Stimulated activated CD4-positive, alpha-beta T cell treated with anti-CD3 and anti-CD28 coated beads, Interleukin-4, amount 100 ng/mL, for 24 hours (primary cell): ENCODE measurements around the gene NTNG1.

Experiments
- DNase-seq: peaks from one replicate; pipeline ENCODE4 v3.0.0-alpha.2; 2020

NTNG1 gene

DNA sequence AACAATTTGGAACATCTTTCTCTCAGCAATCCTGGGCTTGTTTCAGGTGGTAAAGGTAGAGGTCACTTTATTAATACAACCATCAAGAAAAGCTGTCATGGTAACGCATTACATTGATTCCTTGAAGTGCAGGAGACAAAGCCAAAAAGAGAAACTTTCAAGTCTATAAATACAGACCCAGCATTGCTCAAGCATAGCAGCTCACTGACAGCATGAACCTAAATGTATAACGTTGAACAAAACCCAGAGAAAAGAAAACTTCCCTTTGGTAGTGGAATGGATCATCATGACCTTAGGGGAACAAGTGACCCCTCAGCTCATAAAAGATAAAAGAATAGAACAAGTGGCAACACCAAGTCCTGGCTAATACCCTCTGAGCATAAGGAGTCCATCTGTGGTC, 332.2 kb downstream of the NTNG1 start:
- no peak for DNase-seq

GRCh38 chr1:107474877-107475612, 334.2 kb downstream of the NTNG1 start:
- no peak for DNase-seq

- no peak for DNase-seq
These were observed 336.4 kb downstream of the NTNG1 start for GRCh38 chr1:107477233-107477632.

DNA sequence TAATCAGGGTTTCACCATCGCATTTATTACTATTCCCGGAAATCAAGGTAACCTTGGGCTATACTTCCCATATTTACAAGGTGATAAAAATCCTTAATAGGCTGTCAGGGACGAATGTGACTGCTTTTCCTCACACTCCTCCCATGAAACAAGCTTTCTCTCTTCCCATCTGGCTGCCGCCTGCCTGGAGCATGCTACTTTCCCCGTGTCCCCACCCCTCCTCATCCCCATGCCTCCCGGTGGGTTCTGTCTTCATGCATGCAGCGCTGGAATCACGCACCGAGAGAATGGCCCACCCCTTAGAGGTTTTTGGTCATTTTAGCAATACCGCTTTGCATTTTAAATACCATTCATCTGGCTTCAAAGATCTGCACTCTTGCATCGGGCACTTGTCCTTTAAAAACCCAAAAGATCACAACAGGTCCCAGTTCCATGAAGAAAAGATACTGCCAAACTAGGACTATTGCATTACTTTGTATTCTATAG, 339.1 kb downstream of the NTNG1 start:
- DNase-seq, result no peak

GRCh38 chr1:107480548-107481415, 339.9 kb downstream of the NTNG1 start:
- no peak for DNase-seq

DNA sequence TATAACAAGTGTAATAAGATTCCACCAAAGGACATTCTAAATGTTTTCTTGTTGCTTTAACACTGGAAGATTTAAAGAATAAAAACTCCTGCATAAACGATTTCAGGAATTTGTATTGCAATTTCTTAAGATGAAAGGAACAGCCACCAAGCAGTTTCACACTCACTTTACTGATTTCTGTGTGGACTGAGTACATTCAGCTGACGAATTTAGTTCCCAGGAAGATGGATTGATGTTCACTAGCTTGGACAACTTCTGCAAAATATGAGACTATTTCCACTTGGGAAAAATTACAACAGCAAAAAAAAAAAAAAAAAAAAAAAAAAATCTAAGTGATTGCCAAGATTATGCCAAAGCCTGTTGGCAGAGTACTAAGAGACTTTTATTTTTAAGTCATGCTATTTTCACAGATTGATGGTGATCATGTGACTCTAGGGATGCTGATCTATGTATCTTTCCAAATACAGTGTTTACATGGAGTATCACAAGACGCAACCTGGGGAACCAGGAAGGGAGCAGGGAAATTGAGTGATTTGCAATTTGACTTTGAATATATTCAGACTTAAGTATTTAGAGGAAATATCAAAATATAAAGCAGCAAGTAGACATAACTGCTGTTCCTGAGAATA, 341.0 kb downstream of the NTNG1 start:
- no peak for DNase-seq

- no peak for DNase-seq
These were observed 343.1 kb downstream of the NTNG1 start for GRCh38 chr1:107483949-107484348.

- DNase-seq, result no peak
These were observed 345.5 kb downstream of the NTNG1 start for GRCh38 chr1:107486349-107486748.

- no peak for DNase-seq
These were observed 346.7 kb downstream of the NTNG1 start for GRCh38 chr1:107487506-107487905.

- DNase-seq, result no peak
These were observed 350.7 kb downstream of the NTNG1 start for GRCh38 chr1:107491582-107491981.

GRCh38 chr1:107493111-107493716, 352.4 kb downstream of the NTNG1 start:
- DNase-seq, result no peak

DNA sequence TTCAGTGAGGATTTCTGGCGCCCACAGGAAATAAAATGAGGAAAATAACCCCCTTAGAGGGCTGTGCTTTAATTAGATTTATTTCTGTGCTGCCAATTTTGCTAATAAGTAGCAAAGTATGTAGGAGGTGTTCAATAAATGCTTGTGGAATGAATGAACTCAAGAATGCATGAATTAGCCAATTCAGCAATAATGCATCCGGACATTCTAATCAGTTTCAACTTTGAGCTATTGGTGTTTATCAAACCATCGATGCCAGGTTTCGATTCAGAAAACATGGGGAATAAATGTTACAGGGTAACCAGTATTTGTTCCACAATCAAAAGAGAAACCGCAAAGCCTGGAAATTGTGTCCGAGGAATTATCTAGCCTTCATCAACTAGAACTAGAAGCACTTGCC, 353.2 kb downstream of the NTNG1 start:
- no peak for DNase-seq

DNA sequence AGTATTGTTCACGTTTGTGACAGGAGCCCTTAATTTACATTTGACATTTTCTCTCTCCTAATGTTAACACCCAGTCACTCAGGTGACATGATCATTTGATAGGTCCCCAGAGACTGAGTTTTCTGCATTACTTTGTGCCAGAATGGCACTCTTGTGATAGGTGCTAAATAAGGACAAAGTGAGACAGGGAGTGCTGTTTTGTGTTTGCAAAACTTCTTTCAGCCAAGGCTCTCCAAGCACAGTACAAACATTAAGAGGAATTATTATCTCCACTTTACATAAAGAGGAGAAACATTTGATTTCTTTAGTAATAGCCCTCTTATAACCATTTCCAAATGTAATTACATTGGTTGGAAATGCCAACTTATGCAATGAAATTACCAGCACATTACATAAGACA, 355.2 kb downstream of the NTNG1 start:
- no peak for DNase-seq

DNA sequence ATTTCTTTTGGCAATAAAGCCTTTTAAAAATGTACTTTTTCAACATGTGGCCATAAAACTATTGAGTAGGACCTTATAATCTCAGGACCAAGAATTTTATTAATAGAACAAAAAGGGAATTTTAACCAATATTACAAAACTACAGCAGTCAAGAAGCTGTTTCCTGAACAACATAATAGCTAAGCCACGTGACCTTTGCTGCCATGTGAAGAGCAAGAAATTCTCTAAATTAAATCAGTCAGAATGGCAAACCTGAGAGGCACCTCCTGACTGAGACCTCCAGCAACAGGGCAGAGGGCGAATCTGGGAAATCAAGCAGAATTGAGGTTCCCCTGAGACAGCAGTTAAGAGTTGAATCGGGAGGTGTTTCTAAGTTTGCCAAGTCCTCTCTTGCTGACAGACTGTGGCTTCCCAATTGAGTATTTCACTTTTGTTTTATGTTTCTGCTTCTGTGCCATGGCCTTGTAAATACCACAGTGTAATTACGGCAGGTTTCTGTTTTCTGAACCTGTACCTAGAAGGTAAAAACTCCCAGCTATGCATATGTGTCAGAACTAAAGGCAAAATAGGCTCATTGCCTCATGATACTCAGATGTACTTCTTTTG, 358.4 kb downstream of the NTNG1 start:
- no peak for DNase-seq

- no peak for DNase-seq
These were observed 360.3 kb downstream of the NTNG1 start for GRCh38 chr1:107501081-107501605.

- no peak for DNase-seq
These were observed 369.5 kb downstream of the NTNG1 start for GRCh38 chr1:107510347-107510746.

- no peak for DNase-seq
These were observed 372.0 kb downstream of the NTNG1 start for GRCh38 chr1:107512836-107513235.

GRCh38 chr1:107514841-107515240, 374.0 kb downstream of the NTNG1 start:
- DNase-seq, result no peak

- DNase-seq, result no peak
These were observed 374.9 kb downstream of the NTNG1 start for GRCh38 chr1:107515702-107516101.

DNA sequence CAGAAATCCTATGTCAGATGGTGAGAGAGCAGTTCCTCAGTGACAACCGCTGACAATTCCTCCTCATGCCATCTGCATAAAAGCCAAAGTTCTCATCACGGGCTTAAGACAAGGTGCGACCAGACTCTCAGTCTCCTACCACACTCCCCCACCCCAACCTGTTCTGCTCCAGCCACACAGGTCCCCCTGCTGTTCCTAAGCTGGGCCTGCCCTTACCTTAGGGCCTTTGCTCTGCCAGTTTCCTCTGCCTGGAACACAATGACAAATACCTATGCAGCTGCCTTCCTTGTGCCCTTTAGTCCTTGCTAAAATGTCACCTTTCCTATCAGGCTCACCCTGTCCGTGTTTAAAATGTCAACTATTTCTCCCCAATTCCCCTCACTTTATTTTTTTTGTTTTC, 382.2 kb downstream of the NTNG1 start:
- DNase-seq, result no peak

GRCh38 chr1:107523736-107524135, 382.9 kb downstream of the NTNG1 start:
- no peak for DNase-seq

- DNase-seq, result no peak
These were observed 383.5 kb downstream of the NTNG1 start for GRCh38 chr1:107524301-107524700.

DNA sequence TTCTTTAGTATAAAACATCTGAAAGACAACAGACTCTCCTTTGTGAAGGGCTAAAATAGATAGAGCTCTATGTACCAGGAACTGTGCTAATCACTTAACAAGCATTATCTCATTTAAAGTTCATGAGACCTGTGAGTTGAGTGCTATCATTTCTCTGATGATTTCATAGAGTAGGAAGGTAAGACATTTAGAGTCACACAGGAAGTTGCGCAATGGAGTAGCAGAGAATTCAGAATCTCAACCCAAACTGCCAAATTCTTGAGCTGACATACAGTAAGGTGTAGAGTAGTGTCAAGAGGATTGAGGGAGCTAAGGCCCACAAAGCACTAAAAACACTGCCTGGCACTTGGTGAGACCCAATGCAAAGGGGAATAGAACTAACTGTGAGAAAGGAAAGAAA, 384.3 kb downstream of the NTNG1 start:
- no peak for DNase-seq
